ENCODE data around the gene SMG7.

Gene SMG7

DNA sequence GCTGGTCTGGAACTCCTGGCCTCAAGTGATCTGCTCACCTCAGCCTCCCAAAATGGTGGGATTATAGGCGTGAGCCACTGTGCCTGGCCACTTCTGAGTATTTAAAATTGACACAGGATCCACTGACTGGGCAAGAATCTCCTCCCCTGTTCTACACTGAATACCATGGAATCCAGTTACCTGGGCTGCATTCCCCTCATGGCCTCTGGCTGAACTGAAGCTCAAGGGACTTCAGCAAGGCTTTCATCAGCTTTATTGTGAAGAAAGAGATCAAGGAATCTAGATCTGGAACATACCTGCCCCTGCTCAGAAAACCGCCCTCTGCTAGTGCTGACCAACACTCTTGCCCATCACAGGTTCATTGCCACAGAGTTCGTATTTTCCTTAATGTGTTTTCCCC, 97.5 kb downstream of the SMG7 start (continued):
- TF ChIP-seq ZNF211 (tag by site-specific recombination; IDR thresholded peaks at IDR 0.05; ENCODE audit: low read depth): no peak
- TF ChIP-seq ZNF707 (tag by site-specific recombination; IDR thresholded peaks at IDR 0.05): no peak
- no peak for TF ChIP-seq ZNF792 (tag by site-specific recombination; IDR thresholded peaks at IDR 0.05)
- no peak for TF ChIP-seq SP3 (tag by site-specific recombination; IDR thresholded peaks at IDR 0.05)
- no peak for TF ChIP-seq ZNF140 (tag by site-specific recombination; IDR thresholded peaks at IDR 0.05)
- TF ChIP-seq ZNF544 (tag by site-specific recombination; IDR thresholded peaks at IDR 0.05): no peak
- no peak for TF ChIP-seq ZBTB17 (tag by site-specific recombination; IDR thresholded peaks at IDR 0.05)

GRCh38 chr1:183570451-183570850, 98.2 kb downstream of the SMG7 start:
- ChIA-PET CTCF (no interaction called here), POLR2A (interaction anchor here (0.7 kb wide), 1 partner anchor 250 kb away, joined by 3 read pairs; no protein-coding TSS in a partner anchor)
- Histone ChIP-seq H3K4me3 (ENCODE audit: low read depth, low read length) (no peak overlapping the region), H3K9me3 (ENCODE audit: control insufficient read depth, insufficient read depth, low read depth, low read length) (no peaks in the 10 kb centered on the region), H3K27ac (ENCODE audit: extremely low read depth, low read depth, low read length) (no peak overlapping the region), H3K36me3 (ENCODE audit: control insufficient read depth in 2 of 2, insufficient read depth in 1 of 2, low read length in 2 of 2) (no peaks in the 10 kb centered on the region), H3K4me1 (ENCODE audit: control insufficient read depth, insufficient read depth, low read length) (no peaks in the 10 kb centered on the region)
- TF ChIP-seq, protein P1, sequence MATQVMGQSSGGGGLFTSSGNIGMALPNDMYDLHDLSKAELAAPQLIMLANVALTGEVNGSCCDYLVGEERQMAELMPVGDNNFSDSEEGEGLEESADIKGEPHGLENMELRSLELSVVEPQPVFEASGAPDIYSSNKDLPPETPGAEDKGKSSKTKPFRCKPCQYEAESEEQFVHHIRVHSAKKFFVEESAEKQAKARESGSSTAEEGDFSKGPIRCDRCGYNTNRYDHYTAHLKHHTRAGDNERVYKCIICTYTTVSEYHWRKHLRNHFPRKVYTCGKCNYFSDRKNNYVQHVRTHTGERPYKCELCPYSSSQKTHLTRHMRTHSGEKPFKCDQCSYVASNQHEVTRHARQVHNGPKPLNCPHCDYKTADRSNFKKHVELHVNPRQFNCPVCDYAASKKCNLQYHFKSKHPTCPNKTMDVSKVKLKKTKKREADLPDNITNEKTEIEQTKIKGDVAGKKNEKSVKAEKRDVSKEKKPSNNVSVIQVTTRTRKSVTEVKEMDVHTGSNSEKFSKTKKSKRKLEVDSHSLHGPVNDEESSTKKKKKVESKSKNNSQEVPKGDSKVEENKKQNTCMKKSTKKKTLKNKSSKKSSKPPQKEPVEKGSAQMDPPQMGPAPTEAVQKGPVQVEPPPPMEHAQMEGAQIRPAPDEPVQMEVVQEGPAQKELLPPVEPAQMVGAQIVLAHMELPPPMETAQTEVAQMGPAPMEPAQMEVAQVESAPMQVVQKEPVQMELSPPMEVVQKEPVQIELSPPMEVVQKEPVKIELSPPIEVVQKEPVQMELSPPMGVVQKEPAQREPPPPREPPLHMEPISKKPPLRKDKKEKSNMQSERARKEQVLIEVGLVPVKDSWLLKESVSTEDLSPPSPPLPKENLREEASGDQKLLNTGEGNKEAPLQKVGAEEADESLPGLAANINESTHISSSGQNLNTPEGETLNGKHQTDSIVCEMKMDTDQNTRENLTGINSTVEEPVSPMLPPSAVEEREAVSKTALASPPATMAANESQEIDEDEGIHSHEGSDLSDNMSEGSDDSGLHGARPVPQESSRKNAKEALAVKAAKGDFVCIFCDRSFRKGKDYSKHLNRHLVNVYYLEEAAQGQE (tag by site-specific recombination; IDR thresholded peaks at IDR 0.05): no peak
- TF ChIP-seq ZNF837 (tag by site-specific recombination; IDR thresholded peaks at IDR 0.05) (no peak), ZFP3 (tag by site-specific recombination; IDR thresholded peaks at IDR 0.05; ENCODE audit: low read depth) (no peak), ZNF530 (tag by site-specific recombination; IDR thresholded peaks at IDR 0.05; ENCODE audit: low read depth) (no peak), ZNF211 (tag by site-specific recombination; IDR thresholded peaks at IDR 0.05; ENCODE audit: low read depth) (no peak)
- TF ChIP-seq, protein P2, sequence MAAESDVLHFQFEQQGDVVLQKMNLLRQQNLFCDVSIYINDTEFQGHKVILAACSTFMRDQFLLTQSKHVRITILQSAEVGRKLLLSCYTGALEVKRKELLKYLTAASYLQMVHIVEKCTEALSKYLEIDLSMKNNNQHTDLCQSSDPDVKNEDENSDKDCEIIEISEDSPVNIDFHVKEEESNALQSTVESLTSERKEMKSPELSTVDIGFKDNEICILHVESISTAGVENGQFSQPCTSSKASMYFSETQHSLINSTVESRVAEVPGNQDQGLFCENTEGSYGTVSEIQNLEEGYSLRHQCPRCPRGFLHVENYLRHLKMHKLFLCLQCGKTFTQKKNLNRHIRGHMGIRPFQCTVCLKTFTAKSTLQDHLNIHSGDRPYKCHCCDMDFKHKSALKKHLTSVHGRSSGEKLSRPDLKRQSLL (tag by site-specific recombination; IDR thresholded peaks at IDR 0.05): no peak

DNA sequence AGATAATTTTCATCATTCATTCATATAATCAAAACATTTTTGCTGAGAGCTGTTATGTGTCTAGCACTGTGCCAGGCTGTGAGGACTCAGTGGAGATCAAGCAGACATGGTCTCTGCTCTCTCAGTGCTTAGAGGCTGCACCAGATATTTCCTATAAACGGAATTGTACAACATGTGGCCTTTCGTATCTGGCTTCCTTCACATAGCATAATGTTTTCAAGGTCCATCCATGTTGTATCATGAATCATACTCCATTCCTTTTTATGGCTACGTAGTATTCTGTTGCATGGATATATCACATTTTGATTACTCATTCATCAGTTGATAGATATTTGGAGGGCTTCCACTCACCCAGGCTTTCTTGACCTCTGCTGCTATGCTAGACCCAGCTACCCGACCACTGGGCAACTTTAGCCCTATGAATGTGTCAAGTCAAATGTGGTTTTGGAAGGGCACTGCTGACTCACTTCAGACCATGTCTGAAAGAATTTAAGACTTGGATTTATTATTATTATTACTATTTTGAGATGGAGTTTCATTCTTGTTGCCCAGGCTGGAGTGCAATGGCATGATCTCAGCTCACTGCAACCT, 99.5 kb downstream of the SMG7 start:
- TF ChIP-seq PBX3 (CRISPR knock-in tag; IDR thresholded peaks at IDR 0.05) (no peak), ZNF560 (tag by site-specific recombination; IDR thresholded peaks at IDR 0.05; ENCODE audit: borderline replicate concordance) (no peak), GFI1B (tag by site-specific recombination; IDR thresholded peaks at IDR 0.05) (no peak), ZSCAN4 (tag by site-specific recombination; IDR thresholded peaks at IDR 0.05) (no peak), ZNF121 (tag by site-specific recombination; IDR thresholded peaks at IDR 0.05) (no peak), ZNF169 (tag by site-specific recombination; IDR thresholded peaks at IDR 0.05) (no peak)
- Histone ChIP-seq H3K4me1 (ENCODE audit: control insufficient read depth, insufficient read depth, low read length) (no peaks in the 10 kb centered on the region), H3K9me3 (ENCODE audit: control insufficient read depth, insufficient read depth, low read depth, low read length) (no peaks in the 10 kb centered on the region), H3K27ac (ENCODE audit: extremely low read depth, low read depth, low read length) (no peak overlapping the region), H3K4me3 (ENCODE audit: low read depth, low read length) (no peak overlapping the region), H3K36me3 (ENCODE audit: control insufficient read depth in 2 of 2, insufficient read depth in 1 of 2, low read length in 2 of 2) (no peaks in the 10 kb centered on the region)
- ChIA-PET CTCF (no interaction called here), POLR2A (no interaction called here)

Data from HEK293 (cell line).